ENCODE data around the gene EML5. TPM values are rescaled to one million over a fixed set of nuclear protein-coding genes. Genes with fewer than 3 reads are reported as not detected.

The EML5 gene
- total and polyA plus RNA-seq, 7 donors: under 0.01 to 6.1 (median 2.5) TPM

- Histone ChIP-seq H3K36me3 (no peaks in the 10 kb centered on the region), H3K9me3 (no peaks in the 10 kb centered on the region), H3K4me1 (no peaks in the 10 kb centered on the region), H3K4me3 (no peak overlapping the region), H3K27ac (no peak overlapping the region), H3K27me3 (no peaks in the 10 kb centered on the region)
- intact Hi-C loops (cut with DNase I): no loop called here
- no peak for DNase-seq
- no peak for TF ChIP-seq CTCF (IDR thresholded peaks at IDR 0.05)
- 83 to 94% methylated on average over 1 of the region's 1 CpG for WGBS, 2 donors
Measured at GRCh38 chr14:88818018-88818417, 25.3 kb upstream of the EML5 start.

DNA sequence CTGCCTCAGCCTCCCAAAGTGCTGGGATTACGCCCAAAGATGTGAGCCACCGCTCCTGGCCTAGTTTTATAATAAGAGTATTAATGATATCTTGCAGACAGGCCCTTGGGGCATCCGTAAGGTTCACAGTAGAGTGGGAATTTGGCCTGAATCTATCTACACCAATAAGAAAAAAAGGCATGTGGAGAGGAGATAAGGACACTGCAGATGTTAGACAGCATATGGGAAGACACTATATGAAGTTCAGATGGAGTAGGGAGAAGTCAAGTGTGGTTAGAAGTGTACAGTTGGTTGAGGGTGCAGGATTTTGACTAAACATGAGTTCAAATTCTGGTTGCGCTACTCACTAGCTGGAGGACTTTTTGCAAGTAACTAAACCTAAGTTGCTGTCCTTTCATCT is 23.2 kb upstream of the EML5 start:
- Histone ChIP-seq H3K27me3 (no peaks in the 10 kb centered on the region), H3K4me1 (no peaks in the 10 kb centered on the region), H3K27ac (no peak overlapping the region), H3K4me3 (no peak overlapping the region), H3K36me3 (no peaks in the 10 kb centered on the region), H3K9me3 (no peaks in the 10 kb centered on the region)
- WGBS, 2 donors: 94 to 98% methylated on average over 4 of the region's 4 CpGs
- TF ChIP-seq POLR2AphosphoS5 (IDR thresholded peaks at IDR 0.05): no peak
- TF ChIP-seq CTCF (IDR thresholded peaks at IDR 0.05): no peak
- TF ChIP-seq EP300 (IDR thresholded peaks at IDR 0.05): no peak
- no peak for TF ChIP-seq POLR2A (IDR thresholded peaks at IDR 0.05)
- intact Hi-C loops (cut with DNase I): no loop called here
- DNase-seq: no peak

GRCh38 chr14:88808359-88808758 is 15.6 kb upstream of the EML5 start:
- H3K27ac ChIP-seq: no peak overlapping the region

GRCh38 chr14:88804477-88804876 is 11.7 kb upstream of the EML5 start:
- intact Hi-C loops (cut with DNase I): no loop called here

More at GRCh38 chr14:88808359-88808758, 15.6 kb upstream of the EML5 start:
- TF ChIP-seq EP300 (IDR thresholded peaks at IDR 0.05): no peak
- TF ChIP-seq POLR2A (IDR thresholded peaks at IDR 0.05): no peak
- TF ChIP-seq POLR2AphosphoS5 (IDR thresholded peaks at IDR 0.05): no peak
- TF ChIP-seq CTCF (IDR thresholded peaks at IDR 0.05): no peak
- Histone ChIP-seq H3K27me3 (no peaks in the 10 kb centered on the region), H3K4me1 (no peaks in the 10 kb centered on the region), H3K9me3 (no peaks in the 10 kb centered on the region), H3K4me3 (no peak overlapping the region), H3K36me3 (no peaks in the 10 kb centered on the region)
- DNase-seq: no peak
- intact Hi-C loops (cut with DNase I): no loop called here

More at GRCh38 chr14:88804477-88804876, 11.7 kb upstream of the EML5 start:
- WGBS, 2 donors: 3 to 21% methylated on average over 1 of the region's 1 CpG
- DNase-seq: no peak
- Histone ChIP-seq H3K27me3 (no peaks in the 10 kb centered on the region), H3K36me3 (no peaks in the 10 kb centered on the region), H3K4me1 (no peaks in the 10 kb centered on the region), H3K9me3 (no peaks in the 10 kb centered on the region), H3K27ac (no peak overlapping the region), H3K4me3 (no peak overlapping the region)
- no peak for TF ChIP-seq CTCF (IDR thresholded peaks at IDR 0.05)
- no peak for TF ChIP-seq EP300 (IDR thresholded peaks at IDR 0.05)
- TF ChIP-seq POLR2AphosphoS5 (IDR thresholded peaks at IDR 0.05): no peak
- TF ChIP-seq POLR2A (IDR thresholded peaks at IDR 0.05): no peak

Measured in sigmoid colon (tissue), 7 donors.